Measurements from ENCODE around the gene PNPT1. TPM values are rescaled to one million over a fixed set of nuclear protein-coding genes. Genes with fewer than 3 reads are reported as not detected.

Gene PNPT1
- total and polyA plus RNA-seq, 2 of the 13 experiments (the other 11 are each of a cell fraction or from before 2014, with no cell fraction given): 23.4 to 61.0 TPM

GRCh38 chr2:55620123-55620779 is 73.4 kb downstream of the PNPT1 start (continued):
- TF ChIP-seq MTA1 (CRISPR knock-in tag; IDR thresholded peaks at IDR 0.05; ENCODE audit: borderline replicate concordance): no peak
- no peak for TF ChIP-seq HIC2 (CRISPR knock-in tag; IDR thresholded peaks at IDR 0.05; ENCODE audit: low read depth)
- TF ChIP-seq CENPT (CRISPR knock-in tag; IDR thresholded peaks at IDR 0.05; ENCODE audit: low read depth): no peak
- no peak for TF ChIP-seq ZNF614 (CRISPR knock-in tag; IDR thresholded peaks at IDR 0.05; ENCODE audit: borderline replicate concordance)
- no peak for TF ChIP-seq CREB1 (IDR thresholded peaks at IDR 0.05)
- TF ChIP-seq CREB1 (CRISPR knock-in tag; IDR thresholded peaks at IDR 0.05): no peak
- TF ChIP-seq HMGA1 (CRISPR knock-in tag; conservative IDR thresholded peaks at IDR 0.05): no peak
- no peak for TF ChIP-seq ZFP36 (IDR thresholded peaks at IDR 0.05; ENCODE audit: borderline replicate concordance, low read depth, low read length, partially characterized antibody)
- TF ChIP-seq MAX (IDR thresholded peaks at IDR 0.05): 0 out of 2 replicates have a peak, but pooled peaks have one; percentile 19
- no peak for TF ChIP-seq PHF8 (CRISPR knock-in tag; IDR thresholded peaks at IDR 0.05)
- no peak for TF ChIP-seq PPARG (CRISPR knock-in tag; conservative IDR thresholded peaks at IDR 0.05)
- no peak for TF ChIP-seq MATR3 (CRISPR knock-in tag; IDR thresholded peaks at IDR 0.05)
- 0 out of 2 replicates have a peak, but pooled peaks have one; percentile 22 for TF ChIP-seq PHF21A (CRISPR knock-in tag; IDR thresholded peaks at IDR 0.05)
- TF ChIP-seq ZKSCAN8 (CRISPR knock-in tag; IDR thresholded peaks at IDR 0.05; ENCODE audit: borderline replicate concordance): no peak
- TF ChIP-seq ZNF510 (CRISPR knock-in tag; IDR thresholded peaks at IDR 0.05; ENCODE audit: low read depth): no peak
- TF ChIP-seq ZNF318 (CRISPR knock-in tag; IDR thresholded peaks at IDR 0.05): no peak
- TF ChIP-seq TMF1 (CRISPR knock-in tag; IDR thresholded peaks at IDR 0.05; ENCODE audit: low read depth): no peak
- TF ChIP-seq ZNF543 (CRISPR knock-in tag; IDR thresholded peaks at IDR 0.05): no peak
- no peak for TF ChIP-seq STAT5B (CRISPR knock-in tag; IDR thresholded peaks at IDR 0.05)
- TF ChIP-seq SMC3 (IDR thresholded peaks at IDR 0.05; ENCODE audit: low read length): peak; percentile 36
- TF ChIP-seq ZNF326 (CRISPR knock-in tag; IDR thresholded peaks at IDR 0.05; ENCODE audit: borderline replicate concordance): no peak
